Left cardiac atrium (tissue), 4 donors: ENCODE measurements around the gene ING1. TPM values are rescaled to one million over a fixed set of nuclear protein-coding genes. Genes with fewer than 3 reads are reported as not detected.
"Not testable (repeated sequence)": the region's sequence is repeated elsewhere in the genome, so short reads cannot be mapped to it uniquely, and the experiment has no call there.

Source experiments
- ATAC-seq, 2 donors: fragments of 200-7000 bp; cut with Tn5 transposase; one replicate each; pipeline ENCODE4 v1.9.1; 2020; ENCODE audit warnings: mild to moderate bottlenecking in 2 of 2, moderate library complexity in 2 of 2
- DNase-seq: peaks from one replicate; pipeline ENCODE4 v3.0.0-alpha.2; 2020
- intact Hi-C, 2 donors: fragments of 100-400 bp; cut with DNase I; formaldehyde crosslinking; loops; one replicate each; pipeline versions ENCODE4 v1.14.1 to v1.15.1; 2022 to 2023
- total RNA-seq, 2 donors: library from RNA; stranded (reverse); fragmentation: NEBNext Ultra II Directional; extraction: Animal tissue kit (Norgen Biotek cat#: 25700); gene quantifications; one replicate each; pipeline ENCODE4 v1.2.1, GENCODE V29; 2021
- donor health status: DM: no; HTN: yes; CAD: no.
- donor health status: DM: no; HTN: yes; CAD: no; lungs with severe emphysema.
- donor health status: DM: yes; HTN: yes; CAD: no.
- donor health status: Dilated cardiomyopathy.

The ING1 gene
- total RNA-seq, 2 donors from 2014 or later, result 6.3 to 7.0 TPM

DNA sequence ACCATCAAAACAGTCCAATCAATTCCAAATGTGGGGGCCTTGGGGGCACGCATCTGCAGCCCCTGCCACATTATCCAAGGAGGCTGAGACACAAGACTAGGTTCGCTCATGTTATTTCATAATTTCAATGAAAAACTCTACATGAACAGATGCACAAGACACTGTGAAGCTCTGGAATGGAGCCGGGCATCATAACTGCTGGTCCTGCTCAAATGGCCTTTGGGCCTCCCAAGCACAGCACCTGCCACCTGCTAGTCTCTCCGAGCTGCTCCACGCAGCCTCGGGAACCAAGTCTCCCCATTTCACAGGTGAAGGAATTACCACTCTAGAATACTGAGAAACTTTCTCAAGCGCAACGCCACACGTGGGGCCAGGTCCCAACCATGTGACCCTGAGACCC is 24.5 kb upstream of the ING1 start:
- intact Hi-C loops, result no loop called here
- ATAC-seq, result no peak
- DNase-seq, result no peak

DNA sequence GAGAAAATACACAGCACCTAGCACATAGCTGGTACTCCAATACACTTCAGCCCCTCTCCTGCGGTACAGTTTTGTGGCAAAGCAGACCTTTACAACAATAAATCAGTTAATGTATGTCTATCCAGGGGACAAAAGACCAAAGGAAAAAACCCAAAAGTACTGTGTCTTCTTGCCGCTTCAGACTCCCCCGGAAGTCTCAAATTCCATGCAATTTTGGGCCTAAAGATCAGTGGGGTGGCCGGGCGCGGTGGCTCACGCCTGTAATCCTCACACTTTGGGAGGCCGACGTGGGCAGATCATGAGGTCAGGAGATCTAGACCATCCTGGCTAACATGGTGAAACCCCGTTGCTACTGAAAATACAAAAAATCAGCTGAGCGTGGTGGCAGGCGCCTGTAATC is 23.8 kb upstream of the ING1 start:
- no peak for DNase-seq
- ATAC-seq, result no peak
- intact Hi-C loops, result no loop called here

GRCh38 chr13:110690516-110690915 is 23.0 kb upstream of the ING1 start:
- intact Hi-C loops, result no loop called here
- DNase-seq (no peak), ATAC-seq (peak in 1 of 2 donors; percentile 27)

DNA sequence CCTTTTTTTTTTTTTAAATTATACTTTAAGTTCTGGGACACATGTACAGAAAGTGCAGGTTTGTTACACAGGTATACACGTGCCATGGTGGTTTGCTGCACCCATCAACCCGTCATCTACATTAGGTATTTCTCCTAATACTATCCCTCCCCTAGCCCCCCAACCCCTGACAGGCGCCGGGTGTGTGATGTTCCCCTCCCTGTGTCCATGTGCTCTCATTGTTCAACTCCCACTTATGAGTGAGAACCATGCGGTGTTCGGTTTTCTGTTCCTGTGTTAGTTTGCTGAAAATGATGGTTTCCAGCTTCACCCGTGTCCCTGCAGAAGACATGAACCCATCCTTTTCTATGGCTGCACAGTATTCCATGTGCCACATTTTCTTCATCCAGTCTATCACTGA is 17.7 kb upstream of the ING1 start:
- ATAC-seq, DNase-seq, intact Hi-C loops: not testable (repeated sequence)

DNA sequence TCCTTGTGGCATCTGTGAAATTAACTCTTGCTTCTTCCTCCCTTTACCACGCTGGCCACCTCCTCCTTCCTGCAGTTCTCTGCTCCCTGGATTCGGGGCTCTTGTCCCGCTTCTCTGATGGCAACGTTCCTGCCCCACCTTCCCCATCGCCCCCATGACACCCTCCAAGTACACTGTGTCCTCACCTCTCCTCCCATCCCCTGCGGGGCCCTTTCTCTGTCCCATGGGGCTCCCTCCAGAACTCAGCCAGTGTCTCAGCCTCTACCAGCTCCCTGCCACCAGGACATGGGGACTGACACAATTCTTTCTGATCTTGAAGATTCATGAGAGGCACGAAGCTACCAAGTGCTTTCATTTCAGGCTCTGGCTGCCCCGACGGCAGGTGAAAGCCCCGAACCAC is 16.7 kb upstream of the ING1 start:
- intact Hi-C loops, result no loop called here
- DNase-seq (no peak), ATAC-seq (no peak)

DNA sequence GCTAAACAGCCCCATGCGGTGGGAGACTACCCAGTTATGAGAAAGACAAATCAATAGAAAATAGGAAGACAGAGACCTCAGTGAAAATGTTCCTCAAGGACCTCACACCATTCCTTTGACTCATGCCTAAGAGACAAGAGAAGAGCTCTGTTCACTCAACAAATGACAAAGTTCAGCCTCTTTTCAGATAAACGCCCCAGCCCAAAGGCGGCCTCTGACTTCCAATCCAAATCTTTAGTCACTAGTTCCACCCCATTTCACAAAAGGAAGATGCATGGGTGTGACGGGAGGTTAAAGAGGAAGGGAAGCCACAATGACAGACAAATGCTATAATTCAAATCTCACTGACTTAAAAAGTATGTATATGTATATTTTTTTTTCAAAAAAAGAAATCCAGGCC is 15.7 kb upstream of the ING1 start:
- no peak for ATAC-seq
- intact Hi-C loops, result no loop called here

DNA sequence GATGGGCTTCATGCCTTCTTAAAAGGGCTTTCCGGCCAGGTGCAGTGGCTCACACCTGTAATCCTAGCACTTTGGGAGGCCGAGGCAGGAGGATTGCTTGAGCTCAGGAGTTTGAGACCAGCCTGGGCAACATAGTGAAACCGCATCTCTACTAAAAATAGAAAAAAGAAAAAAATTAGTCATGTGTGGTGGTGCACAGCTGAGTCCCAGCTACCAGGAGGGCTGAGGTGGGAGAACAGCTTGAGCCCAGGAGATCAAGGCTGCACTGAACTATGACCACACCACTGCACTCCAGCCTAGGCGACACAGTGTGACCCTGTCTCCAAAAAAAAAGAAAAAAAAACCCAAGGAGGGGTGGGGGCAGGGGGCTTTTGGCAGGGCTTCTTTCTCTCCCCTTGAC is 14.8 kb upstream of the ING1 start:
- intact Hi-C loops, result no loop called here
- DNase-seq (no peak), ATAC-seq (no peak)

More for the DNA sequence above, 15.7 kb upstream of the ING1 start:
- no peak for DNase-seq

- ATAC-seq (peak in 1 of 2 donors; percentile 11), DNase-seq (no peak)
- intact Hi-C loops, result loop anchor here in 1 of 2 donors (10.0 kb wide), 2 partner anchors 85 to 115 kb away; partner anchors contain the start of gene NAXD
Observed at GRCh38 chr13:110699148-110700145, 14.1 kb upstream of the ING1 start.

DNA sequence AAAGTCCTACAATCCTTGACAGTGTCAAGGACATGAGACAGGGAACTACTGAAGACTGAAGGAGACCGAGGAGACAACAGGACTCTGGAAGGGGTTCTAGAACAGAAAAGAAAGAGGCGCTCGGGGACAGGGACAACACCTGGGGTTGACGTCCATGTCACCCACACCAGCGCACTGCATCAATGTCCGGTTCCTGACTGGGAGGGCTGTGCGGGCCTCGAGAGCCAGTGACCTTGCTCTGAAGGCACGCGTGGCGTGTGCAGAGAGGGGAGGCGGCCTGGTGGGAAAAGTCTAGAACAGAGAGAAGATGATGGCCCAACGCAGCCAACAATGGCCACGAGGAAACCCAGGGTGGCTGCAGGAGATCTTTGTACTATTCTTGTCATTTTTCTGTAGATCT is 13.3 kb upstream of the ING1 start:
- ATAC-seq (no peak), DNase-seq (no peak)
- intact Hi-C loops, result loop anchor here in 1 of 2 donors (10.0 kb wide), 2 partner anchors 85 to 115 kb away; partner anchors contain the start of gene NAXD

- no peak for ATAC-seq
- no peak for DNase-seq
- intact Hi-C loops, result loop anchor here in 1 of 2 donors (10.0 kb wide), 2 partner anchors 86 to 114 kb away; partner anchors contain the start of gene NAXD
Observed at GRCh38 chr13:110700641-110701040, 12.9 kb upstream of the ING1 start.

GRCh38 chr13:110701061-110701460 is 12.4 kb upstream of the ING1 start:
- intact Hi-C loops, result loop anchor here in 1 of 2 donors (10.0 kb wide), 2 partner anchors 86 to 114 kb away; partner anchors contain the start of gene NAXD
- DNase-seq, ATAC-seq: not testable (repeated sequence)

DNA sequence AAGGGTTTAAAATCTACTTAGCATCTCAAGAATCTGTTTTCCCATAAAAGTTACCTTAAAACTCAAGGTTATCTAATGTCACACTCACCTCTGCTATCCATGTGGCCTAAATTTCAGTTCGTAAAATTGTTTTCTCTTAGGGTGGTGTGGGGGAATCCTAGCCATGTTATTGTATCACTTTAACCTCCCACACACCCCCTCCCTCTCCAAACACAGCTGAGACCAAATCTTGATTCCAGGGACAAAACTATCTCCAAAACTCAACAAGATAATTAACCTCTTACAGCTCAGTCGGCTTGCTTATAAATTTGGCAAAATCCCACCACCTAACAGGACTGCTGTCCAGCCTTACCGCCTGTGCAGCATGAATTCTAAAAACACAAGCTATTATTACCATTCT is 11.4 kb upstream of the ING1 start:
- DNase-seq (no peak), ATAC-seq (no peak)
- intact Hi-C loops, result loop anchor here in 1 of 2 donors (10.0 kb wide), 2 partner anchors 87 to 113 kb away; partner anchors contain the start of gene NAXD

DNA sequence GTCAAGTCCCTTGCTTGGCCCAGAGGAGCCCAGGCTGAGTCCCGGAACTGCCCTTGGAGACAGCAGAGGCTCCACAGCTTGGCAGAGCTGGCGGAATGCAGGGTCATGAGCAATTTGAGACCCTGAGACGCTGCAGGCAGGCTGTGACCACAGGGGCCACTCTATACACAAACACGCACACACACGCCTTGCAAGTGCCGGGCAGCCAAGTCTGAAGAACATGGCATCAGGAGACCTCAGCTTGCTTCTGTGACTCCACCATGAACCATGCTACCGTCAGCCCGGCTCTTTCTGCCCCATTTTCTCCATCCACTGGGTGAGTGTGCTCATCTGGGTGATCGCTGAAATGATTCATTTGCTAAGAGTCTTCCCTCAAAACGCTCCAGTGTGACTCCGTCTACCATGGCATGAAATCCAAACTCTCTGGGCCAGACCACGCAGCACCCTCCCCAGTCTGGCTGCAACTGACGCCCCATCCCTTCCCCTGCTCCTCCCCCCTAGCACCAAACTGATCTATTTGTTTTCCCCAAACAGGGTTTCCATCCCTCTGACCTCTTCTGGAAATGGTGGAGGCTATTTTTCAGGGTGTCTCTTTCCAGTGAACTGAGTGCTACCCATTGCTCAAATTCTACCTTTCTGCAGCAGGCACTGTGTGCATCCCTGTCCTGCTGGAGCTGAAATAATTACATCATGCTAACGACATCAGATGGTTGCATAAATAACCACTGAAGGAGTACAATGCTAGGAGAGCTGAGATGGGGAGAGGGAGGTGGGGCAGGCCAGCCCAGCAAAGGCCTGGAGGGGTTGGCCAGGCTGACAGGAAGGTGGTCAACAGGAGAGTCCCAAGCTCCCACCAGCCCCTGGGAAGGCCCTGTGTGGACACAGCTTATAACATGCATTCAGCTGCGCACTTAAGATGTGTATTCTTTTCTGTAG is 10.6 kb upstream of the ING1 start:
- no peak for DNase-seq
- intact Hi-C loops, result loop anchor here in 1 of 2 donors (10.0 kb wide), 2 partner anchors 88 to 112 kb away; partner anchors contain the start of gene NAXD
- no peak for ATAC-seq

GRCh38 chr13:110705356-110705825 is 8.1 kb upstream of the ING1 start:
- no peak for DNase-seq
- ATAC-seq, result no peak
- intact Hi-C loops, result loop anchor here in 1 of 2 donors (10.0 kb wide), 2 partner anchors 91 to 109 kb away; partner anchors contain the start of gene NAXD

DNA sequence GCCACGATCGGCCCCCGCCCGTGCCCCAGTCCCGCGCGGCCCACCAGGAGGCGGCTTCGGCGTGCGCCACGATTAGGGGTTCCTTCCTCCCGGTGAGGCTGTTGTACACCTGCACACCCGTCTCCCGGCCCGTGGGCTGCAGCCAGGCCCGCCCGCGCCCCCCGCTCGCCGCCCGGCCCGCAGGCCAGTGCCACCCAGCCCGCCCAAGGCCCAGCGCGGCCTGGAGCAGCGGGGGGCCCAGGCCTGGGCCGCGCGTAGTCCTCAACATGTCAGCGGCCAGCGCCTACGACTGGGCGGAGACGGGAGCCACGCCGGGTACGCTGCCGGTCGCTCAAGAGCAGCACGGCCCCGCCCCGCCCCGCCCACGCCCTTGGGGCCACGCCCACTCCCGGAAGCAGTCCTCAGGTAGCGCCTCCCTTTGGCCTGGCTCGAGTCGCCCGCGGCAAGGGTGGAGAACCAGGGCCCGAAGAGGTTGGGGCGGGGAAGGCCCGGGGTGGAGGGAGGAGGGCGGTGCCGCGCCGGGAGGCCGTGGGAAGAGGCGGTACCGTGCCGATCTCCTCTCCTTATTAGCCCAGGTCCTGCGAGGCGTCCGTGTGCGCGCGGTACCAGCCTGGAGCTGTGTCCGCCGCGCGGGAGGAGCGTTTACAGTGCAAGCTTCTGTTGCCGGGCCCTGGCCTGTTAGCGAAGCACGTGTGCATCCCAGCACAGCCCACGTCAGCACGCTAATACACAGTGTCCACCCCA is 7.5 kb upstream of the ING1 start, which contains the start of gene CARS2:
CARS2 (minus strand) TSS at position 291 of the 744 bp plus-strand sequence; CDS start at position 268, 23 bp downstream.
- DNase-seq, result peak; percentile 96
- intact Hi-C loops, result loop anchor here in 1 of 2 donors (10.0 kb wide), 2 partner anchors 91 to 109 kb away; partner anchors contain the start of gene NAXD

GRCh38 chr13:110706570-110707372 is 6.7 kb upstream of the ING1 start:
- DNase-seq (no peak), ATAC-seq (no peak)
- intact Hi-C loops, result loop anchor here in 1 of 2 donors (10.0 kb wide), 2 partner anchors 92 to 108 kb away; partner anchors contain the start of gene NAXD

More for the DNA sequence above, 7.5 kb upstream of the ING1 start, which contains the start of gene CARS2:
- ATAC-seq, result peak; percentile 97 to 99
